Liver (tissue), 3 donors: ENCODE data around the gene ARHGEF28.

Experiments used
- GABPA ChIP-seq, 2 donors: IDR thresholded peaks in 1 of 2; conservative IDR thresholded peaks in 1 of 2; 2 replicates each; pipeline ENCODE4 v1.6.1; 2016; ENCODE audit warnings: antibody characterized with exemption in 2 of 2, mild to moderate bottlenecking in 1 of 2, moderate library complexity in 1 of 2
- MAX ChIP-seq: IDR thresholded peaks from 2 replicates; pipeline ENCODE4 v1.6.1; 2016; ENCODE audit warnings: antibody characterized with exemption
- ZBTB33 ChIP-seq: IDR thresholded peaks from 2 replicates; pipeline ENCODE4 v1.6.1; 2016; ENCODE audit warnings: antibody characterized with exemption
- TF ChIP-seq, protein P1 (sequence below): fragments of 150-350 bp; IDR thresholded peaks from 2 replicates; pipeline ENCODE4 v1.5.1; 2017; ENCODE audit warnings: improper control_type of control experiment, low read depth, low read length; ENCODE audit not compliant: missing input control
- donor health status: healthy.
- donor health status: healthy.

DNA sequence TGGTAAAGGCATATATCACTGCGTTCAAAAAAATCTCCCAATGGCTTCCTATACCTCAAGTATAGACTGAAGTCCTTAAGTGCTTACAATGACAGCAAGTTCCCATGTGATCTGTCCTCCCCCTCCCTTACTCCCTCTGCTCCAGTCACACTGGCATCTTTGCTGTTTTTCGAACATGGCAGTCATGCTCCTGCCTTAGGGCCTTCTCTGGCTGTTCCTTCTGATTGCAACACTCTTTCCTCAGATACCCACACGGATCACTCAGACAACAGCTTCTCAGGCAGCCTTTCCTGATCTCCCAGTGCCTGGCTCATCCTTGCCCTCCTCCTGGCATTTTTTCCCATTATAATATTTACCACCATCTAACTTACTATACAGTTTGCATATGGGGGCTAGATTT is 232.8 kb downstream of the ARHGEF28 start:
- TF ChIP-seq, protein P1, sequence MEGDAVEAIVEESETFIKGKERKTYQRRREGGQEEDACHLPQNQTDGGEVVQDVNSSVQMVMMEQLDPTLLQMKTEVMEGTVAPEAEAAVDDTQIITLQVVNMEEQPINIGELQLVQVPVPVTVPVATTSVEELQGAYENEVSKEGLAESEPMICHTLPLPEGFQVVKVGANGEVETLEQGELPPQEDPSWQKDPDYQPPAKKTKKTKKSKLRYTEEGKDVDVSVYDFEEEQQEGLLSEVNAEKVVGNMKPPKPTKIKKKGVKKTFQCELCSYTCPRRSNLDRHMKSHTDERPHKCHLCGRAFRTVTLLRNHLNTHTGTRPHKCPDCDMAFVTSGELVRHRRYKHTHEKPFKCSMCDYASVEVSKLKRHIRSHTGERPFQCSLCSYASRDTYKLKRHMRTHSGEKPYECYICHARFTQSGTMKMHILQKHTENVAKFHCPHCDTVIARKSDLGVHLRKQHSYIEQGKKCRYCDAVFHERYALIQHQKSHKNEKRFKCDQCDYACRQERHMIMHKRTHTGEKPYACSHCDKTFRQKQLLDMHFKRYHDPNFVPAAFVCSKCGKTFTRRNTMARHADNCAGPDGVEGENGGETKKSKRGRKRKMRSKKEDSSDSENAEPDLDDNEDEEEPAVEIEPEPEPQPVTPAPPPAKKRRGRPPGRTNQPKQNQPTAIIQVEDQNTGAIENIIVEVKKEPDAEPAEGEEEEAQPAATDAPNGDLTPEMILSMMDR, result no peak
- TF ChIP-seq ZBTB33, result no peak
- TF ChIP-seq MAX, result no peak
- TF ChIP-seq GABPA (IDR thresholded peaks at IDR 0.05 in 1 of 2, conservative IDR thresholded peaks at IDR 0.05 in 1 of 2), result no peak
